HG03354 (cell line): Measurements from ENCODE around the gene SEMA4B.

ENCODE experiments used
- ATAC-seq: cut with Tn5 transposase; IDR thresholded peaks from one replicate; pipeline ENCODE4 v1.9.1; 2021; ENCODE audit warnings: mild to moderate bottlenecking; ENCODE audit not compliant: unreplicated experiment, poor library complexity, severe bottlenecking

The SEMA4B gene

DNA sequence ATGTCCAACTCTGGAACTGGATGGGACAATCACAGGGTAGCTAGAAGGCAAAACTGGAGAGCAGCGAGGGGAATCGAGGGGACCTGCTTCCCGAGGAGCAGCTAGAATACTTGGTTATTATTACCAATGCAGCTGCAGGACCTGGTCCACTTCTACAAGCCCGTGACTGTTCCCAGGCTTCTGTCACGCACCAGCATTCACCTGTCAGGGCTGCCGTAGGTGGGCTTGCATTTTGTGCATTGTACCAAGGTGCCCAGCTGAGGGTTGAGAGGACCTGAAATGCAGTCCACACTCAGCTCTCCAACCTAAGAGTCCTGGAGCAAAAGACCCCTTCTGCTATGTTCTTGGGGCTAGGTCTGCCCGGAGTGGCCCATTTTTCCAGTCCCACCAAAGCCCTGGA is 2.3 kb downstream of the SEMA4B start:
- ATAC-seq, result no peak

DNA sequence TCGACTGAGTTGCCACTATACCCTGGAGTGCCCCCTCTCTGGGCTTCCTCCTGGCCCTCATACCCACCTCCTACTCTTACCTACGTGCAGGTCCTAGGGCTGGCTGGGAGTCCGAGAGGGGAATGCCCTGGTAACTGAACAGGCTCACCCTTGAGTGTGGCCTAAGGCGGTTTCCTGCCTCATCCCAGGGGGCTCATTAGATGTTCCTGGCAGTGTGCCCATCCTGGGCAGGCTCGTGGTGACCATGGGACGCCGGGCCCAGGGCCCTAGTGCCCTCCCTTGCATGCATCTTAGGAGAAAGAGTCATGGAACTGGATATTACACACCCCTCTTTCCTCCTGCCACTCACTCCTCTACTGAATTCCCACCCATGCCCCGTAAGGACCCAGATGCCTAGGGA is 2.8 kb downstream of the SEMA4B start:
- ATAC-seq, result no peak

DNA sequence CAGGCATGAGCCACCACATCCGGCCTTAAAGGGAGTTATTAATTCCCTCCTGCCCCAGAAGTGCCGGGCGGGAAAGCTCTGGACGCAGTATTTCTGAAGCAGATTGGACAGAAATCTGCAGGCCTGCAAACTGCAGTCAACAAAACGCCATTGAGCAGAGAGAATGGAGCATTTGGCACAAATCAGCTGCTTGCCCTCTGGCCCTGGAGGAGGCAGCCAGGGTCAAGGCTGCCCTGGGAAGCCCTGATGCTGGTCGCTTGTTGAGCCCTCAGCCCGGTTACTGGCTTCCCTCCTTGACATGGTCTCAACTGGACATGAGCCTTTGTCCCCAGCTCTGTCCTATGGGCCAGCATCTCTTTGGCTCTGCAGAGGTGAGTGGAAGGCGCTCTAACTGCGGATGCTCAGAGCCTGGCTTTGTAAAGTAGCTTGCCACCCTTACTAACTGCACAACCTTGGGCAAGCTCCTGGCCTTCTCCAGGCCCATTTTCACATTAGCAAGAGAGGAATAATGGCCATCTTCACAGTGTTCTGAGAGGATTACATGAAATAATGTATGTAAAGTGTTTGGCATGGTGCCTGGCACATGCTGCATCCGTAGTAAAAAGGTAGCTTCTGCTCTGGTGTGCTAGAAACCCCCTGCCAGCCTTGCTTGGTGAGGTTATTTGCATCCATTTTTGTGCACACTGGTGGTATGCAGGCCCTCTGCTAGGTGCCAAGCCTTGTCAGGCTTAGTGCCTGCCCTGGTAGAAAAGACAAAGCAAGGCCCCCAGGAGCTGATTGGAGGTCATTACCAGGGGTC is 4.1 kb downstream of the SEMA4B start:
- no peak for ATAC-seq

DNA sequence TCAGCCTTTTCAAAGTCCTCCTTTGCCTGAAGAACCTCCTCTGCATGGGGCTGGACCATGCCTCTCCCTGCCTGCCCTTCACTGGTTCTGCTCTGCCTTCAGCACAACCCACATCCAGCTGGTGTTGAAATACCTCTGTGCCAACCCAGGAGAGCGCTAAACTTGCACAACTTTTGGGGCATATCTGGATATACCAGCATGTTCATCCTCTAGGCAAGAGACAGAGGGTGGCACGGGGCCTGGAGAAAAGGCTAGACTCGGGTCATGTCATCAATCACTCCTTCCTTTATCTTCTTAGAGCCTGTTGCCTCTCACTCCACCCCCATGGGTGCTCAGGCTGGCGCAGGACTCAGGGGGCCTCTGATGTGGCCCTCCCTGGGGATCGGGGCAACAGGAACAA is 4.8 kb downstream of the SEMA4B start:
- ATAC-seq, result no peak

DNA sequence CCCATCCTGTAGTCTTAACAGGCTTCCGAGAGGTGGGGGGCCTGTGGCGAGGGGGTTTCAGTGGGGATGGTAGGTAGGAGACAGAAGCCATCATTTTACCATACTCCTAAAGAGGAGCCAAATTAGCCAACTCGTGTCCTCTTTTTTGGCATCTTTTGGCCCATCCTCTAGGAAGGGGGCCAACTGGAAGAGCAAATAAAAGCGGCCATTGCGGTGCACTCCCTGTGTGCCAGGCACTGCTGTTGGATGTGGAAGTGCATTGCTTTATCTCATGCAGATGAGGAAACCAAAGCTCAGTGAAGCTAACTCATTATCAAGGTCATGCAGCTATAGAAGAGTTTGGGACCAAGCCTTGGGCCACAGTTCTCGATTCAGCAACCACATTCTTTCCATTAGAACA is 6.1 kb downstream of the SEMA4B start:
- no peak for ATAC-seq

DNA sequence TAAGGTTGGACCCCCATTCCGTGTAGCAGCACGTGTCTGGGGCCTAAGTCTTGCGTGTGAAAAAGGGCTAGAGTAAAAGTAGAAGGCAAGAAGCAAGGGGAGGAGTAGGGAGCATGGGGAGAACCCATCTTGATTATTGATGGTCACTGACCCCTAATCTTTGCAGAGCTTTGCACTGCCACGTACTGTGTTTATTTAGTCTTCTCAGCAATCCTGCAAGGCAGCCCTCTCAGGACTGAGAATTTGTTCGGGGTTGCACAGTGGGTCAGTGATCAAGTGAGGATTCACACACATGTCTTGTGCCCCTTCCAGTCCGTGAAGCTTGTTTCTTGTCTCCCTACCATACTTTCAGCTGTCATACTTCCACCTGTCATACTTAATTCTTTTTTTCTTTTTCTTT is 7.2 kb downstream of the SEMA4B start:
- ATAC-seq, result no peak

- no peak for ATAC-seq
These were observed 8.5 kb downstream of the SEMA4B start for GRCh38 chr15:90209591-90209990.

DNA sequence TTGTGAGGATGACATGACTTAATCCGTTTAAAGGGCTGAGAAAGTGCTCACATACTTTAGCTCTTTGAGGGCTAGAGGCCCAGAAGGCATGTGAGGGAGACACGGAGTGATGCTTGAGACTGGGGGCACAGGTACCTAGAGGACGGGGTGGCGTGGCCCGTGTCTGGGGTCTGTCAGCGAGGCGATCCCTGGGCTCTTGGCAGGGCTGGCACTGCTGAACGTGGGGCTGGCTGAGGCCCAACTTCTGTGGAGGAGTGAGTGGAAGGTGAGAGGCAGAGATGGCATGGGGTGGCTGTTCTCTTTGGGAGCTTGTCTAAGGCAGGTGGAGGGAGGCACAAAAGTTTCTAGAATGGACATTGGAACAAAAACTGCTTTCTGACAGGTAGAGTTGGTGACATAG is 9.5 kb downstream of the SEMA4B start:
- ATAC-seq, result no peak

DNA sequence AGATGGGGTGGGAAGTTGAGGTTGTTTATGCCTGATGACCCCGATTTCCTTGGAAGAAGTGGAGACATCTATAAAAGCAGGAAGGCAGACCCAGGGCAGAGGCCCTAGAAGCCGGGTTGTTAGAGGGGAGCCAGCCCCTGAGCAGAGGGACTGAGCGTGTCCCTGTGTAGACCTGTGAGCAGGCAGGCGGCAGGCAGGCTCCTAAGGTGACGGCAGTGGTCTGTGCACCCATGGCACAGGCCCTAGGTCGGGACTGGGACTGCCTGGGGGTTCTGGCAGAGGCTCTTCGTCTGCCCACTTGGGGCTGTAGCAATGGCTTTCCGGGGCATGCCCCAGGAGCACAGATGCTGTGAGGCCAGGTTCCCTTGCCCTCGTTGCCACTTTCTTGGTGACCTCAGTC is 9.9 kb downstream of the SEMA4B start:
- ATAC-seq, result no peak

GRCh38 chr15:90211440-90212143 is 10.5 kb downstream of the SEMA4B start:
- ATAC-seq, result no peak

- ATAC-seq, result no peak
These were observed 11.3 kb downstream of the SEMA4B start for GRCh38 chr15:90212221-90213098.

GRCh38 chr15:90213122-90213817 is 12.1 kb downstream of the SEMA4B start:
- no peak for ATAC-seq

GRCh38 chr15:90213818-90214204 is 12.7 kb downstream of the SEMA4B start:
- no peak for ATAC-seq

DNA sequence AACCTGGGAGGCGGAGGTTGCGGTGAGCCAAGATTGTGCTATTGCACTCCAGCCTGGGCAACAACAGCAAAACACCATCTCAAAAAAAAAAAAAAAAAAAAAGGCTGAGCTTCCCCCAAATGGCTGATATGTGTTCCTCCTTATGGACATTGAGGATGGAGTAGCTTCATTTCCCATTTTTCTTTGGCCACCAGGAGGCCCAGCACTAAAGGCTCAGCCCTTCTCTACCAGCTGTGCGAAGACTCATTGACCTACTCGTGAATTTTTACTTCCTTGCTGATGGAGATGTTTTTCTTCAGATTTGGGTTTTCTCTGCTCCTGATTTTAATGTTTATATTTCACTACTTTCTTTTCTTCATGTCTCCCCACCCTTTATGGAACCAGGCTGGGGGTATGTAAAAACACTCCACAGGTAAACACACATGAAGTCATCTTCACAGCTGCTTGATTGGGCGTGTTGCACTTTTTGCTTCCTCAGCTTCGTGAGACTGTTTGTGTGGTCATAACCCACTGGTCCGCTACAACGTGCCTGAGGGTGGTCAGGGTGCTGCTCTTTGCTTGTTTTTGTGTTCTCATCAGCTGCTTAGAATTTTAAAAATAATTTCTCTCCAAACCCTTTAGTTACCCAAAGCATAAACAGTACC is 13.5 kb downstream of the SEMA4B start:
- no peak for ATAC-seq

DNA sequence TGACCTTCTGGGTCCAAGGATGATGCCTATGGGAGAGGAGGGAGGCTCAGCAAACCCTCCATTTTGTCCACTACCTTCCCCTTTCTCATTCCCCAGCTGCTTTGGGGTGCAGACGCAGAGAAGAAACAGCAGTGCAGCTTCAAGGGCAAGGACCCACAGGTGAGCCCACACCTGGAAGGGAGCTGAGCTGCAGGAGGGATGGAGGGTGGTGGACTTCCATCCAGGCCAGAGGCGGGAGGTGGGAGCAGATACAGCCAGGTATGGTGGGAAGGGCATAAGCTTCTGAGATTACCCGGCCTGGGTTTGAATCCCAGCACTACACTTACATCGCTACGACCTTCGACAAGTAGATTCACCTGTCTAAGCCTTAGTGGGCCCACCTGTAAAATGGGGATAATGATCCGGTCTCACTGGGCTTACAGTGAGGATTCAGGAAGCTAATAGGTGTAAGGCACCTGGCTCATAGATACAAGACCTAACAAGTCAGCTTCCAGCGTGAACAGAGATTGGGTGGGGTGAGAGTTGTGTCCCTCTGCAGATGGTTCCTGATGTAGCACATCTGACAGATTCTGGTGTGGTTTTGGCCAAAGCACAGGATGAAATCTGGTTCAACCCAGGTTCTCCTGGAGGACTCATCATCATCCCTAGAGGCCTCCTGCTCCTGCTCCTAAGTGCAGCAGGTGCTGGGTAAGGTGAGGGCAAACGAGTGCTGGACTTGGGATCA is 16.7 kb downstream of the SEMA4B start:
- ATAC-seq, result no peak

DNA sequence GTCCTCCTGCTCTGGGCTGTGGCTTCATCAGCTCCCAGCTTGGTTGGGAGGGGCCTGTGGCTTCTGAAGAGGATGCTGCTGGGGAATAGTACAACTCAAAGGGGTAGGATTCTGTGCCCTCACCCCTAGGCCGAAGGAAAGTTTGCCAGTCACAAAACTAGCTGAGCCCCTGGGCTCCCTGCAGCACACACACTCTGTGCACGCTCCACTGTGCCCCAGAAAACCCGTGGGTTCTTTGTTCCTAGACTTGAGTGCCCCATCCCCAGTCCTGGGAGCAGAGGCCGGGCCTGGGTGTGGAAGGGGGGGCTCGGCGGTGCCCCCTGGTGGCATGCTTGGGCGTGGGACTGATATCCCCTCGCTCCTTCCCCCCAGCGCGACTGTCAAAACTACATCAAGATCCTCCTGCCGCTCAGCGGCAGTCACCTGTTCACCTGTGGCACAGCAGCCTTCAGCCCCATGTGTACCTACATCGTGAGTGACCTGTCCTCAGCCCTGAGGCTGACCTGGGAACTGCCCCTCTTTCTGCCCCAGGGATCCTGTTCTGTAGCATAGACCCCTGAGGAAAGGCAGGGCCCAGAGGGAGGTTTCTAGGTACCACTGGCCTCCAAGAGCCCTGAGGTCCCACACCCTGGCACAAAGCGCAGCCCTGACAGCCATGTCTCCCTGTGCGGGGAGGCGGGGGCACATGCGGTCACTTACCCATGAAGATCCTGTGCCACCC is 18.5 kb downstream of the SEMA4B start:
- ATAC-seq, result peak; percentile 55

GRCh38 chr15:90221246-90221900 is 20.2 kb downstream of the SEMA4B start:
- ATAC-seq, result no peak

DNA sequence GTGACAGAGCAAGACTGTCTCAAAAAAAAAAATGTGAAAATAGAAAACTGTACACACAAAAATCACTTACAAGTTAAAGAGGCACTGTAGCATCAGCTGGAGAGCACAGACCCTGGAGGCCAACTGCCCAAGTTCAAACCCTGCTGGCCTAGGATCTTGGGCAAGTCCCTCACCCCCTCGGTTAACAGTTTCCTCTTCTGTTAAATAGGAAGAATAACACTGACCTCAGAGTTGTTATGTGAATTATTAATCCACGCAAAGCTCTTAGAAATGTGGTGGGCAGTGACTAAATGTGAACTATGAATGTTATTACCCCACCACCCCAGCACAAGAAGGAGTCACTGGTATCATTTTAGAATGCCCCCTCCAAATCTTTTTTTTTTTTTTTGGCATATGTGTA is 21.4 kb downstream of the SEMA4B start:
- ATAC-seq, result no peak
